ENCODE data around the gene BCKDHB. TPM values are rescaled to one million over a fixed set of nuclear protein-coding genes. Genes with fewer than 3 reads are reported as not detected.
A peak's percentile ranks its signal among the peaks of the same experiment; 100 is the strongest.

Gene BCKDHB
- total RNA-seq, 1 experiment from 2014 or later, result 17.7 TPM

DNA sequence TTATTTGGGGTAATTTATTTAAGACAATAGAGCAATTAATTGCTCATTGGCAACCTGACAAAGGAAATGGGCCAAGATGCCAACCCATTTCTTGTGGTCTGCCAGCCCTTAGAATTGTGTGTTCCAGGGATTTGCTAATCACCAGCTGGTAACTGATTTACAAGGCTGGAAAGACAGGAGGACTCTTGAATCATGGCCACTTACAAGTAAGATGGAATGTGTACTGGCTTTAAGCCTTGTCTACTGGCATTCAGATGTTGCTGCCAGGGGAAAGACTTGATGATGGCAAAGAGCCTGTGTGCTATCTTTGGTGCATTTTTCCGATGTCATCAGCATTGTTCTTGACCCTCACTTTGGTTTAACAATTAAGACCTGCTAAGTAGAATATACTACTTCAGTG lies 91.0 kb downstream of the BCKDHB start:
- TF ChIP-seq, protein P1, sequence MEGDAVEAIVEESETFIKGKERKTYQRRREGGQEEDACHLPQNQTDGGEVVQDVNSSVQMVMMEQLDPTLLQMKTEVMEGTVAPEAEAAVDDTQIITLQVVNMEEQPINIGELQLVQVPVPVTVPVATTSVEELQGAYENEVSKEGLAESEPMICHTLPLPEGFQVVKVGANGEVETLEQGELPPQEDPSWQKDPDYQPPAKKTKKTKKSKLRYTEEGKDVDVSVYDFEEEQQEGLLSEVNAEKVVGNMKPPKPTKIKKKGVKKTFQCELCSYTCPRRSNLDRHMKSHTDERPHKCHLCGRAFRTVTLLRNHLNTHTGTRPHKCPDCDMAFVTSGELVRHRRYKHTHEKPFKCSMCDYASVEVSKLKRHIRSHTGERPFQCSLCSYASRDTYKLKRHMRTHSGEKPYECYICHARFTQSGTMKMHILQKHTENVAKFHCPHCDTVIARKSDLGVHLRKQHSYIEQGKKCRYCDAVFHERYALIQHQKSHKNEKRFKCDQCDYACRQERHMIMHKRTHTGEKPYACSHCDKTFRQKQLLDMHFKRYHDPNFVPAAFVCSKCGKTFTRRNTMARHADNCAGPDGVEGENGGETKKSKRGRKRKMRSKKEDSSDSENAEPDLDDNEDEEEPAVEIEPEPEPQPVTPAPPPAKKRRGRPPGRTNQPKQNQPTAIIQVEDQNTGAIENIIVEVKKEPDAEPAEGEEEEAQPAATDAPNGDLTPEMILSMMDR (IDR thresholded peaks at IDR 0.05; ENCODE audit: unreplicated experiment), result no peak
- DNase-seq (ENCODE audit: unreplicated experiment), result peak; percentile 34
- no TSS peak for BruUV-seq (replicated peaks)
- CTCF ChIA-PET, result no interaction called here
- Mint-ChIP-seq H3K27me3 (ENCODE audit: insufficient read depth, unreplicated experiment) (no peaks in the 10 kb centered on the region), H3K36me3 (ENCODE audit: insufficient read depth, unreplicated experiment) (peaks cover 7% of the 10 kb centered on the region), H3K4me1 (ENCODE audit: insufficient read depth, unreplicated experiment) (peaks cover 7% of the 10 kb centered on the region), H3K9me3 (ENCODE audit: unreplicated experiment) (no peaks in the 10 kb centered on the region), H3K27ac (ENCODE audit: low read depth, unreplicated experiment) (no peak overlapping the region), H3K4me3 (ENCODE audit: unreplicated experiment) (no peak overlapping the region)
- intact Hi-C loops (cut with micrococcal nuclease), result no loop called here
- POLR2A ChIA-PET, result interaction anchor here (1.0 kb wide), 1 partner anchor 11 kb away, joined by 3 read pairs; no protein-coding TSS in a partner anchor

DNA sequence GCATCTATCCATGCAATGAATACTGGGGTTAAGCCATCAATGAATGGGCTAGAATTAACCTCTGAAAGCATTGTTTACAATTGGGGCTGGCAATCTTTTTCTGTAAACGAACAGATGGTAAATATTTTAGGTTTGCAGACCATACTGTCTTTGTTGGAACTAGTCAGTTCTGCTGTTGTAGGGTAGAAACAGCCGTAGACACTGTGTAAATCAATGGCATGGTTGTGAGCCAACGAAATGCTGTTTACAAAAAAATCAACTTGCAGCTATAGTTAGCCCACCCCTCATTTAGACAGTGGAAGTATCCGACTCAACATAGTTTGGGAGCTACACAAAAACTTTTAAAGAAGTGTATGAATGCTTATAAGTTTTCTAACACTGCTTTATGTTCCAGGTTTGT lies 91.5 kb downstream of the BCKDHB start:
- H3K36me3 Mint-ChIP-seq (ENCODE audit: insufficient read depth, unreplicated experiment), result peaks cover 7% of the 10 kb centered on the region
- BruUV-seq (replicated peaks), result no TSS peak
- CTCF ChIA-PET, result interaction anchor here (0.8 kb wide), 1 partner anchor 16 kb away, joined by 4 read pairs; no protein-coding TSS in a partner anchor

DNA sequence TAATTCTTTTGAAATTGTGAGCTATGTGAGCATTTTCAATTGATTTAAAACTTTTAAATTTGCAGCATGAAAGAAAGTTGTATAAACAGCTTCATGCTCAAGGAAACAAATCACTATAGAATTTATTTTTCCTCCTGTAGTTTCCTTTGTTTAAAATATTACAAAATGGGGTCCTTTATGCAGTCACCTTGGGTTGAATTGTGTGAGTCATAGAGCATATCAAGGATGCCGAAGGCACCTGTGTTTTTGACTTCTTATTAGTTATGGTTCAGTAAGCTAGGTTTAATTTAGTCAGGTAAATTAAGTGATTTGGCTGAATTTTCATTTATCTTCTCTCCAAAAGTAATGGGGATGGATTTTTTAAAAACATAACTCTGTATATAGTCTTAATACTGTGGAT lies 96.8 kb downstream of the BCKDHB start:
- Mint-ChIP-seq H3K4me1 (ENCODE audit: insufficient read depth, unreplicated experiment) (no peaks in the 10 kb centered on the region), H3K4me3 (ENCODE audit: unreplicated experiment) (no peak overlapping the region), H3K27ac (ENCODE audit: low read depth, unreplicated experiment) (no peak overlapping the region), H3K27me3 (ENCODE audit: insufficient read depth, unreplicated experiment) (no peaks in the 10 kb centered on the region), H3K9me3 (ENCODE audit: unreplicated experiment) (no peaks in the 10 kb centered on the region), H3K36me3 (ENCODE audit: insufficient read depth, unreplicated experiment) (no peaks in the 10 kb centered on the region)
- POLR2A ChIA-PET, result interaction anchor here (0.6 to 1.1 kb wide), 2 partner anchors 11 to 1703 kb away, joined by 3 read pairs; no protein-coding TSS in a partner anchor
- intact Hi-C loops (cut with micrococcal nuclease), result no loop called here
- no TSS peak for BruUV-seq (replicated peaks)
- CTCF ChIA-PET, result interaction anchor here (5.4 kb wide), 1 partner anchor 11 kb away, joined by 44 read pairs; no protein-coding TSS in a partner anchor
- TF ChIP-seq, protein P1 (IDR thresholded peaks at IDR 0.05; ENCODE audit: unreplicated experiment), result no peak
- no peak for DNase-seq (ENCODE audit: unreplicated experiment)

More for the DNA sequence above, 91.5 kb downstream of the BCKDHB start:
- no peak overlapping the region for H3K27ac Mint-ChIP-seq (ENCODE audit: low read depth, unreplicated experiment)
- H3K27me3 Mint-ChIP-seq (ENCODE audit: insufficient read depth, unreplicated experiment), result no peaks in the 10 kb centered on the region
- peaks cover 7% of the 10 kb centered on the region for H3K4me1 Mint-ChIP-seq (ENCODE audit: insufficient read depth, unreplicated experiment)
- TF ChIP-seq, protein P1 (IDR thresholded peaks at IDR 0.05; ENCODE audit: unreplicated experiment), result no peak
- H3K4me3 Mint-ChIP-seq (ENCODE audit: unreplicated experiment), result no peak overlapping the region
- no peaks in the 10 kb centered on the region for H3K9me3 Mint-ChIP-seq (ENCODE audit: unreplicated experiment)
- POLR2A ChIA-PET, result interaction anchor here (0.7 to 1.0 kb wide), 2 partner anchors 10 to 1824 kb away, joined by 3 read pairs; no protein-coding TSS in a partner anchor
- intact Hi-C loops (cut with micrococcal nuclease), result no loop called here
- DNase-seq (ENCODE audit: unreplicated experiment), result no peak

DNA sequence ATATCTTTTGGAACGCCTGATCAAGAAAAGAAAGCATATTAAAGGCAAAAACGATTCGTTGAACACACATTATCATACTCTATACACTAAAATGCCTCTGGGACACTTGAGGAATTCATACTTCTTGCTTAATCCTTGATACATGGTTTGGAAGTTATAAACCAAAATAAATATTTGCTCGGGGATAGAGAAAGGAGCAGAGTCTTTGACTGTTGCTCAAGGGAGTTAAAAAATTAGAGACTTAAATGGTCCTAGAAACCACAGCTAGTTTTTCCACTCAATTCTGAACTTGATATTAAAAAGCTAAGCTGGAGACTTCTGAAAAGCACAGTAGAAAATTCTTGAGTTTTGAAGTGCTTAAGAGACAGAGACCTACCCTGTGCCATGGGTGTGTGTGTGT lies 98.9 kb downstream of the BCKDHB start:
- DNase-seq (ENCODE audit: unreplicated experiment), result no peak
- TF ChIP-seq, protein P1 (IDR thresholded peaks at IDR 0.05; ENCODE audit: unreplicated experiment), result no peak
- H3K4me3 Mint-ChIP-seq (ENCODE audit: unreplicated experiment), result no peak overlapping the region
- no peak overlapping the region for H3K27ac Mint-ChIP-seq (ENCODE audit: low read depth, unreplicated experiment)
- intact Hi-C loops (cut with micrococcal nuclease), result no loop called here
- POLR2A ChIA-PET, result interaction anchor here (1.5 kb wide), 1 partner anchor 9 kb away, joined by 4 read pairs; no protein-coding TSS in a partner anchor
- no peaks in the 10 kb centered on the region for H3K9me3 Mint-ChIP-seq (ENCODE audit: unreplicated experiment)
- no TSS peak for BruUV-seq (replicated peaks)
- no peaks in the 10 kb centered on the region for H3K27me3 Mint-ChIP-seq (ENCODE audit: insufficient read depth, unreplicated experiment)
- H3K4me1 Mint-ChIP-seq (ENCODE audit: insufficient read depth, unreplicated experiment), result no peaks in the 10 kb centered on the region
- no peaks in the 10 kb centered on the region for H3K36me3 Mint-ChIP-seq (ENCODE audit: insufficient read depth, unreplicated experiment)
- CTCF ChIA-PET, result interaction anchor here (0.7 to 5.4 kb wide), 4 partner anchors 8 to 1257 kb away, joined by 3 to 44 read pairs (median 3); no protein-coding TSS in a partner anchor
